Smooth muscle cell of the pulmonary artery (primary cell): ENCODE results near the gene ACAD10. TPM values are rescaled to one million over a fixed set of nuclear protein-coding genes. Genes with fewer than 3 reads are reported as not detected.

Experiments
- total RNA-seq: library from RNA; depleted of rRNA; stranded (reverse); fragments of >200 nt; gene quantifications from 2 replicates; pipeline ENCODE4 v1.2.3, GENCODE V29; 2014

The ACAD10 gene
- total RNA-seq = 18.5 and 18.6 TPM in 2 replicates

DNA sequence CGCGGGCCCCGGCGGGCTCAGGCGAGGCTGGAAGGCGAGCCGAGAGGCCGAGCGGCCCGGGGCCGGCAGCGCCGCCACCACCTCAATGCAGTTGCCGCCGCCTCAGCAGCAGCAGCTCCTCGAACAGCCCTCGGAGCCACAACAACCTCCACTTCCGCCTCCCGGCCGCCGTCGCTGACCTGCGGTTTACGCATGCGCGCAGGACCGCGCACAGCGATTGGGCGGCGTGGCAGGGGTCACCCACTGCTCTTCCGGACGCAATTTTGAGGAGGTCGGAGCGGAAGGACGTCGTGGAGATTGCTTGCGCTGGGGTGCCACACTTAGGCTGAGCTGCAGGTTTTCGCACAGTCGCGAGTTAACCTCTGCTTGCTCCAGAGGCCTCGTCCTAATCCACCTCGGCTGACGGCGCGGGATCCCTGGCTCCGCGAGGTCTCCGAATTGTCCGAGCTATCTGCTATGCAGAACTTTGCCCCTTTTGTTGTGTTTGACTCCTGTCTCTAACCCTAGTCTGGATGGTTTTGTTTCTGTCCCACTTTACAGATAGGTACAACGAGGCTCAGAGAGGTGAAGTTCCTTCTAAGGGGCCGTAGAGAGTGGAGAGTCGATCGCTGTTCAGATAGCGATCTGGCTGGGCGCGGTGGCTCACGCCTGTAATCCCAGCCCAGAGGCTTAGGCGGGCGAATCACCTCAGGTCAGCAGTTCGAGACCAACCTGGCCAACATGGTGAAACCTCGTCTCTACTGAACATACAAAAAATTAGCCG, at the start of gene ACAD10, which contains the start of gene BRAP:
Gene ACAD10 (plus strand): TSS at position 243 of the 763 bp plus-strand sequence. CDS start 6,657 bp downstream, outside the sequence.
Gene BRAP (minus strand): TSS at position 146 of the 763 bp plus-strand sequence. CDS start 164 bp downstream, outside the sequence.

DNA sequence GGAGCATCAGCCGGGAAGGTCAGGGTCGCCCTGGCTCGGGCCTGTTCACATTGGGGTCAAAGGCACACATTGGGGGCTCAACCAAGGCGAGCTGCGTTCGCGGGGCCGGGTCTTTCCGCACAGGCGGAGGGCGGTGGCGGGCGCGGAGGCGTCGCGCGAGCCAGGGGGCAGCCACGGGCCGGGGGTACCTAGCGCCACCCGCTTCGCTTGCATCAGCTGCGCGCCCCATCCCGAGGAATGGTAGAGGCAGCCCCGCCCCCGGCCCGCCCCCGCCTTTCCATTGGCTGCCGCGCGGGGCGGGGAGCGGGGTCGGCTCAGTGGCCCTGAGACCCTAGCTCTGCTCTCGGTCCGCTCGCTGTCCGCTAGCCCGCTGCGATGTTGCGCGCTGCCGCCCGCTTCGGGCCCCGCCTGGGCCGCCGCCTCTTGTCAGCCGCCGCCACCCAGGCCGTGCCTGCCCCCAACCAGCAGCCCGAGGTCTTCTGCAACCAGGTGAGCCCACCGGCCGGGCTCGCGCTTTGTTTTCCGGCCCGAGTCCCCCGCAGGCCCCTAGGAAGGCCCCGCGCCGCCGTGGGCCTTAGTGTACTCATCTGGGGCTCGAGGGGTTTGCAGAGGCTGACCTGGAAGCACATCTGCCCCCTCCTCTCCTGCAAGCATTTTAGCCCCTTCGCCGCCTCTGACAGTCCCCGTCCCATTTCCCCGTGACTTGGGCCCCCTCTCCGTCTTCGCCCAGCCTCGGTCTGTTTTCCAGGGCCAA, 80.9 kb downstream of the ACAD10 start, which contains the start of gene ALDH2:
Gene ALDH2 (plus strand): TSS at position 326 of the 754 bp plus-strand sequence. CDS start 50 bp downstream, at position 376.

Other genes with a start within 250 kb of the ACAD10 start
- 26.3 and 27.1 TPM in 2 replicates for gene ATXN2, start 86.7 kb upstream of the ACAD10 start, total RNA-seq
- 16.9 and 17.6 TPM in 2 replicates for gene BRAP, start 97 bp upstream of the ACAD10 start, total RNA-seq
- gene ALDH2, start 80.9 kb downstream of the ACAD10 start, total RNA-seq = 39.2 and 56.9 TPM in 2 replicates
- gene MAPKAPK5, start 156.2 kb downstream of the ACAD10 start, total RNA-seq = 29.7 and 40.0 TPM in 2 replicates